ENCODE measurements around the gene CHRNA1.

The CHRNA1 gene

DNA sequence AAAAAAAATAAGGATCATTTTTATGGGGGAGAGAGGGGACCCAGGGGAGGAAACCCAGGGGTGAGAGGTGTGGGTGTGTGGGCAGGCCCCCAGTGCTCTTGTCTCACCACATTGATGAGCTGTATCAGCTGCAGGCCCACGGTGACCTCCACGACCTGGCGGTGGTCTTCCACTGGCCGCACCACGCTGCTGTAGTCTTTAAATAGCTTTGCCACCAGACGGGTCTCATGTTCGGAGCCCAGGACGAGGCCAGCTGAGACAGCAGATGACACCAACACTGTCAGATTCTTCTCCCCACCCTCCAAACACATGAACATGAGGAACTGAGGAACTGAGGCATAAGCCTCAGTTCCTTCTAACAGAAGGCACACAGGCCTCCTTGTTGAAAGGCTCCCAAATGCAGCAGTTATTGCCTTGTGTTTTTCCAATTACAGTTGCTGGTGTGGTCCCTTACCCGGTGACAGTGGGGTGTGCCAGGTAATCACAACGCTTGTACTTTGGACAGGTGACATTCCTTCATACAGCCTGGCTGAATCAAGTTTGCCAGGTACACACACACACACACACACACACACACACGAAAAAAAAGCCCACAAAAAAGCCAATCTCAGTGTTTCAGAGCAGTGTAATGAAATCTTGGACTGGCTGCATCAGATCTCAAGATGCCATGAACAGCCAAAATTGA, 4.7 kb downstream of the CHRNA1 start:
- DNase-seq: no peak

DNA sequence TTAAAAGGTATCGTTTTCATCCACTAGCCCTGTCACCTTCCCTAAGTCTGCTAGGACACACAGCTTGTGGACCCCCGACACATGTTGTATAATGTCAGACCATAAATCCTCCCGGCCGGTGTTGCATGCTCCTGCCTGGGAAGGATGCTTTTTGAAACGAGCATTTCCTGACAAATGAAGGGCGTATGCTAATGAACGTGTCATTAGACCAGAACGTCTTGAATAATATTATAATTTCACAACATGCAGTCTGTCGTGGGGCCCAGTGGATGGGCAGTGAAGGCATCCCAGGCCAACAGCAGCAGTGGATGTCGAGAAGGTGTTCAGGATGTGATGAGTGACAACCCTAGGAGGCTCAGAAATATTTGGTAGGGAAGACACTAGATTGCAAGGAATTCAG, 7.5 kb downstream of the CHRNA1 start:
- no peak for DNase-seq

DNA sequence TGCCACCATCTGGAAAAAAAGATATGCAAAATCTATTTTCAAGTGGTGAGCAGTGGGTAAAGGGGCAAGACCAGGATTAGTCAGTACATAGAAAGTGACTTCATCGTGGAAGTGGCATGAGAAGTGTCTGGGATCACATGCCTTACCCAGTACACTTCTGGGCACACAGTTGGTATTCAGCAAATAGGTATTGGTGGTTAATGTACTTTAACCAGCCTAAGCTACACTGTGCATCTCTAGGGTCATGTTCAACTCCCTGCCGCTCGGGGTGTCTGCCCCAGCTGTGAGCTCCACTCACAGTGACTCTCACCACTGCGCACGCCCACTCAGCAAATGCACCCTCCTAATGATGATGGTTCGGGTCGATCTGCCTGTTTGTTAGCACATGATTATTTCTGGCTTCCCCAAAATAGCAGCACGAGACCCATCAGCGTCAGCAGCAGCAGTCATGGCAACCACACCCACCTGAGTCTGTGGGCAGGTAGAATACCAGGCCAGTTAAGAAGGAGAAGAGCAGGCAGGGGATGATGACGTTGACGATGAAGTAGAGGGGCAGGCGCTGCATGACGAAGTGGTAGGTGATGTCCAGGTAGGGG, 11.1 kb downstream of the CHRNA1 start:
- peak; percentile 52 for DNase-seq

DNA sequence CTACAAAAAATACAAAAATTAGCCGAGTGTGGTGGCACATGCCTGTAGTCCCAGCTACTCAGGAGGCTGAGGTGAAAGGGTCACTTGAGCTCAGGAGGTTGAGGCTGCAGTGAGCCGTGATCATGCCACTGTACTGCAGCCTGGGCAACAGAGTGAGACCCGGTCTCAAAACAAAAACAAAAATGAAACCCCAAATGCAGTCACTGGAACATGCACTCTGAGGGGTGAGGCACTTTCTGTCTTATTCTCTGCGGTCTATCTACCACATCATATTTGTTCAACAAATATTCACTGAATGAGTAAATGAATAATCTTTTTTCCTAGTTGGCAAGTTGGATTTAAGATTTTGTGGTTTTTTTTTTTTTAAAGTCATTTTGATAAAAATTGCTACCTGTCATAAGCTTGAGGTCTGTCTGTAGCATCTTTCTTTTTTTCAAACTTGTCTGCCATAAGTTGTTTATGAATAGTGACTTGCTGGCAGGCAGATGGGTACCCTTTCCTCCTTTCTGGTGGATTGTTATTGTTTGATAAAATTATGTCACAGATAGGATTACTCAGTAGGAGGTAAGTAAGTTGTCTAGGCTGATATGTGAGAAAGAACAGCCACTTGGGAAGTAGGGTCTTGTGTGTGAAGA, 11.8 kb downstream of the CHRNA1 start:
- peak; percentile 34 for DNase-seq

DNA sequence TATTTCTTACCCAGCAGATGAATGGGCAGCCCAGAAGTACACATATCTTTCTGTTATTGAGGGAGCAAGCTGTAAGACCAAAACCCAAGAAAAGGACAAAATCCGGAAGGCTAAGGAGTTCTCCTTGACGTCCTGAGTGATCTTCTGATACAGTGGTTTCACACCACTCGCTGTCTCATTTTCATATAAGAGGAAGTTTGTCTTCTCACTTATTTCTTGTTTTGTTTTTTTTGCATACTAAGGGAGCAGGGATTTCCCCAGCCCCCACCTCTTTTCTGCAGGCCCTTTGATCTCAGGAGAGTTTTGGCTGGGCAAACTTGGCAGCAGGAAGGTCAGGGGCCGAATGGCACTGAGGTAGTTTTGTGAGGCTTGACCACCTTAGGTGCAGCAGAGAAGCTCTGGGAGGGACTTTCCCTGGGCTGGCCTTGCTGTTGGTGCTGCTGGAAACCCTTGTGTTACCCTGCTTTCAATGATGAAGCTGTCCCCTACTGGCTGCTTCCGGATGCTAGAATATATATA, 13.3 kb downstream of the CHRNA1 start:
- peak; percentile 59 for DNase-seq

DNA sequence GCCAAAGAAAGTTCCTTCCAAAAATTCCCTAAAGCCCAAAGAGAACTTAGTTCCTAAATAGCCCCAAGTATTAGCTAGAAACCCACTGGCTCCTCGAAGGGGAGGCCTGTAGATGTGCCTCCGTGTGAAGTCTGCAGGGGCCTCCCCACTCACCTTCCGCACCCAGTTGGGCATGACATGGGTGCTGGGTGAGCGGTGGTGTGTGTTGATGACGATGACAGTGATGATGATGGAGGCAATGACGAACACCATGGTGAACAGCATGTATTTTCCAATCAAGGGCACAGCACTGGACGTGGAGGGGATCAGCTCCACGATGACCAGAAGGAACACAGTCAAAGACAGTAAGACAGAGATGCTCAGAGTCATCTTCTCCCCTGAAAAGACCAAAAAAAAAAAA, 14.5 kb downstream of the CHRNA1 start:
- no peak for DNase-seq

GRCh38 chr2:174748948-174749347, 15.3 kb downstream of the CHRNA1 start:
- DNase-seq: peak; percentile 69

DNA sequence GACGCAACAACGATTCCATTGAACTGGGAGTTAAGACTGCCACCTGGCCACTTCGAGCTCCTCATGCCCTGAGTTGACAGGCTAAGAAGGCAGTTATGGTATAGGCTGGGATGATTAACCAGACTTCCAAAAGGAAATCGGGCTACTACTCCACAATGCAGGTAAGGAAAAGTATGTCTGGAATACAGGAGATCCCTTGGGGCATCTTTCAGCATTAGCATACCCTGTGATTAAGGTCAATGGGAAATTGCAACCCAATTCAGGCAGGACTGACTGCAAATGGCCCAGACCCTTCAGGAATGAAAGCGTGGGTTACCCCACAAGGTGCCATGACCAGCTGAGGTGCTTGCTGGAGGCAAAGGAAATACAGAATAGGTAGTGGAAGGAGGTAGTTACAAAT, 19.1 kb downstream of the CHRNA1 start:
- DNase-seq: no peak

DNA sequence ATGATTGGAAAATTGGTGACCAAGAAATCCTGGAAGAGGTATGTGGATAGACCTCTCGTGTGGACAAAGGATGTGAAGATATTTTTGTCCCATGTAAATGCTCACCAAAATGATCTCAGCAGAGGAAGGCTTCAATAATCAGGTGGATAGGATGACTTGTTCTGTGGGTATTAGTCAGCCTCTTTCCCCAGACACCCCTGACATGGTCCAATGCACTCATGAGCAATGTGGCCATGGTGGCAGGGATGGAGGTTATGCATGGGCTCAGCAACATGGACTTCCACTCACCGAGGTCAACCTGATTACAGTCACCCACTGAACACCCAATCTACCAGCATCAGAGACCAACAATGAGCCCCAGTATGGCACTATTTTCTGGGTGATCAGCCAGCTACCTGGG, 20.2 kb downstream of the CHRNA1 start:
- DNase-seq: no peak

DNA sequence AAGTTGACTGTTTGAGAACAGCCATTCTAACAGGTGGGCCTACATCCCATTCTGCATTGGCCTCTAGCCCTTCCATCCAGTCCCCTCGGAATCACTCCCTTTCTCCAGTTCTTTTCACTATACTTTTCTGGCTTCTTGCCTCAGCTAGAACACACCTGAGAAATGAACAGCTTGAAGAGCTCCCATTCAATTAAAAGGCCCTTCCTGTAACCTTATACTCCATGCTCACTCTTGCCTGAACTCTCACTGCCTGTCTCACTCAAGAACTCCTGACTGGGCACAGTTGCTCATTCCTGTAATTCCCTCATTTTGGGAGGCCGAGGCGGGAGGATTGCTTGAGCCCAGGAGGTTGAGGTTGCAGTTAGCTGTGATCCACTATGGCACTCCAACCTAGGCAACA, 23.6 kb downstream of the CHRNA1 start:
- no peak for DNase-seq

DNA sequence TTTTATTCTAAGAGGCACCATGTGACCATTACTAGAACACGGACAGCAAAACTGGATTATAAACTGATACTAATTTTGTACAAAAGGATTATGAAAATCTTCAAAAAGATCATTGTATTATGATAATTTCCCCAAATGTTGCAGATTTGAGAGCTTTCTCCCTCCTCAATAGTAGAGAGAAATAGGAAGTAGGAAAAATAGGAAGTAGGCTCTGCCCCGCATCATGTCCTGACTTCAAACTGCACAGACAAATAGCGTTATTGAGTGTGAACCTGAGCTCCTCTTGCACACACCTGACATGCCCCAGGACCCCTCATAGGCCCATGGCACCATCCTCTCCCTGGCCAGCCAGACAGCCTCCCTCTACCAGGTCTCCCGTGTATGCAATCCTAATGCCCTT, 25.4 kb downstream of the CHRNA1 start:
- DNase-seq: no peak

GRCh38 chr2:174731546-174731945, 32.7 kb downstream of the CHRNA1 start:
- no peak for DNase-seq

GRCh38 chr2:174730698-174731018, 33.6 kb downstream of the CHRNA1 start:
- DNase-seq: no peak

- peak; percentile 51 for DNase-seq
Observed at GRCh38 chr2:174729797-174730697, 34.2 kb downstream of the CHRNA1 start.

GRCh38 chr2:174728096-174728495, 36.2 kb downstream of the CHRNA1 start:
- DNase-seq: no peak

DNA sequence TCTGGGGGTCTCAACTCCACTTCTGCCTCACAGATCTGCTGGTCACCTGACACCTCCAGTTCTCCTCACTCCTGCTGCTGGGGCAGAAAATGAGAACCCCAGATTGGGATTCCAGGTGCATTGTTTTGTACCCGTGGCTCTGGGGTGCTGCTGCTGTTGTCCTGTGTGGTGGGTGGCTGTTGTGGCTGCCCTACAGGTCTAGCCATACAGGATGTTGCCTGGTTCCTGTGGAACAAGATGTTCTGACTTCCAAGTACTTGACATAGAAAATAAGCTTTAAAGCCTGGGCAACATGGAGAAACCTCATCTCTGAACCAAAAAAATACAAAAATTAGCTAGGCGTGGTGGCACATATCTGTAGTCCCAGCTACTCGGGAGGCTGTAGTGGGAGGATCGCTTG, 38.1 kb downstream of the CHRNA1 start:
- no peak for DNase-seq

DNA sequence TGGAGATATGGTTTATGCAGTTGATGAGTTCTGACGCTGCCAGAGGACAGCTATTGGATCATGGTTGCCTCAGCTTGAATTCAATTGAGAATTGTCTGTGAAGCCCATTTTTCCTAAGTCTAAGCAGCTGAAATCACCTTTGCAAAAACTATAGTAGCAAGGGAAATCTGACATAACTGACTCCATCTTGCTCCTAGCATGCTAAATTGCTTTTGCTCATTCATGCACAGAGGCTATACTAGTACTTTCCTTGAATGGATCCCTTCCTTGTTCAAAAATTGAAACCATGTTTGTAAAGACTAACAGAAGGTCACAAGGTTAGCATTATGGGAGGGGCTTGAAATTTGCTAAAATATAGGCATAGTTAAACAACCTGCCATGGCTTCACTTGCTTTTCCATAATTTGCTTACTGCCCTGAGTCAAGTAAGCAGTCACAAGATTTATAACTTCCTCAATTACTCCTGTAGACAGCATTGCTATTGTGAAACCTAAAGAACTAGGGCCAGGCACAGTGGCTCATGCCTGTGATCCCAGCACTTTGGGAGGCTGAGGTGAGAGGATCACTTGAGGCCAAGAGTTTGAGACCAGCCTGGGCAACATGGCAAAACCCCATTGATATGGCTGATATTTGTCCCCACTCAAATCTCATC, 41.2 kb downstream of the CHRNA1 start:
- DNase-seq: no peak

GRCh38 chr2:174719016-174719415, 45.3 kb downstream of the CHRNA1 start:
- DNase-seq: no peak

DNA sequence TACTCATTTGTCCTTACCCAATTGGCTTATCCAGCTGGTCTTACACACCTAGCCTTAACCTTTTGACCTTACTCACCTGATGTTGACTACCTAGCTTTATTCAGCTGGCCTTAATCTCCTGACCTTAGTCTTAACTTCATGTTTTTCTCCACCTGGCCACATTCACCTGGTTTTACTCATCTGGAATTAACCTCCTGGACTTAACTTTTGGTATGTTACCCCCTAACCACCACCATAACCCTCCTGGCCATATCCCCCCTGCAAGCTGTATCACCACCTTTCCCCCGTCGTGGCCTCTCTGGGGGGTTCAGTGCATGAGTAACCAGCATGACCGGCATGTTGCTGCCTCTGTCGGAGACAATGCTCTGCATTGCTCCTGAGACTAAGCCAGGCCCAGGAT, 45.7 kb downstream of the CHRNA1 start:
- no peak for DNase-seq

DNA sequence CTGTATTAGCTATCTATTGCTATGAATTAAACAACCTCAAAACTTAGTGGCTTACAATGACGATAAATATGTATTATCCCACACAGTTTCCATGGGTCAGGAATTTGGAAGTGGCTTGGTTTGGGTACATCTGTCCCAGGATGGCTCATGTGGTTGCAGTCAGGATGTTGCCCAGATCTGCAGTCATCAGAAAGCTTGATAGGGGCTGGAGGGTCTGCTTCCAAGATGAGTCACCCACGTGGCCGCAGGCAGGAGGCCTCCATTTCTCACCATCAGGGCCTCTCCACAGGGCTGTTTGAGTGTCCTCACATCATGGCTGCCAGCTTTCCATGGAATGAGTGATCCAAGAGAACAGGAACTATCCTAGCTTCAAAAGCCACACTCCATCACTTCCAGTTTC, 46.4 kb downstream of the CHRNA1 start:
- DNase-seq: no peak

DNA sequence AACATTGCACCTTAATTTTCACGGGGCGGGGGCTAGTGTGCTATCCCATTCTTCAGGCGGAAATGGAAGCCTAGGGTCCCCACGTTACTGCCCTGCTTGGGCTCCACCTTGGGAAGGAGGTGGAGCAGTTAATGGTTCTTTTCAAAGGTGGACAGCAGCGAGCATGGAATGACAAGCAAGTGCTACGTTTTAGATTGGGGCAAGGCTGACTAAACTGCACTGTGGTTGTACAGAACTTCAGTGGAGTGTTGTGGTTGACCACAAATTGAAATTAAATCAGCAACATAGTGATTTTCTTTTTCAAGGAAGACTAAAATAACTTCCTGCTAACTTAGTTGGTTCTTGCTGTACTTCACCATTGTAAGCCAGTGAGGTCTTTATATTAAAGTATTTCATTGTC, 47.0 kb downstream of the CHRNA1 start:
- no peak for DNase-seq

GRCh38 chr2:174716785-174717184, 47.5 kb downstream of the CHRNA1 start:
- peak; percentile 25 for DNase-seq

- no peak for DNase-seq
Observed at GRCh38 chr2:174713686-174714085, 50.6 kb downstream of the CHRNA1 start.

All from activated T-cell treated with anti-CD3 and anti-CD28 coated beads, Interleukin-2, amount 50 U/mL, for 1 hour (primary cell).